Neural crest cell (in vitro differentiated cells): ENCODE measurements around the gene EPB41. TPM values are rescaled to one million over a fixed set of nuclear protein-coding genes. Genes with fewer than 3 reads are reported as not detected.
"Not testable (repeated sequence)": the region's sequence is repeated elsewhere in the genome, so short reads cannot be mapped to it uniquely, and the experiment has no call there.

ENCODE experiments used
- DNase-seq: peaks from one replicate; pipeline ENCODE4 v3.0.0; 2021; ENCODE audit warnings: low read depth, mixed read lengths, low spot score
- H3K27ac Mint-ChIP-seq: one replicate; pipeline ENCODE4 v1.8.0; 2021; ENCODE audit warnings: mild to moderate bottlenecking, mixed read lengths; ENCODE audit not compliant: unreplicated experiment
- H3K27me3 Mint-ChIP-seq: 2 replicates; pipeline ENCODE4 v1.8.0; 2021; ENCODE audit warnings: low read depth, mild to moderate bottlenecking, mixed read lengths
- H3K36me3 Mint-ChIP-seq: 2 replicates; pipeline ENCODE4 v1.8.0; 2021; ENCODE audit warnings: low read depth, mild to moderate bottlenecking, mixed read lengths
- H3K4me1 Mint-ChIP-seq: 2 replicates; pipeline ENCODE4 v1.8.0; 2021; ENCODE audit warnings: mixed read lengths
- H3K4me3 Mint-ChIP-seq: one replicate; pipeline ENCODE4 v1.8.0; 2021; ENCODE audit warnings: mild to moderate bottlenecking, mixed read lengths
- H3K9me3 Mint-ChIP-seq: 2 replicates; pipeline ENCODE4 v1.8.0; 2021; ENCODE audit warnings: mixed read lengths
- CTCF ChIP-seq: fragments of 200-600 bp; sonication (generic); conservative IDR thresholded peaks from 2 replicates; pipeline ENCODE4 v1.5.0; 2021; ENCODE audit warnings: antibody characterized with exemption, mild to moderate bottlenecking
- total RNA-seq: library from RNA; stranded (reverse); gene quantifications from 2 replicates; pipeline ENCODE4 v1.2.1, GENCODE V29; 2021

Gene EPB41
- total RNA-seq, 1 donor from 2014 or later: 108 TPM

- H3K36me3 Mint-ChIP-seq: no peaks in the 10 kb centered on the region
- H3K9me3 Mint-ChIP-seq: no peaks in the 10 kb centered on the region
- H3K27ac Mint-ChIP-seq: no peak overlapping the region
- H3K4me3 Mint-ChIP-seq: no peak overlapping the region
- no peak for DNase-seq
- no peak for TF ChIP-seq CTCF
- no peaks in the 10 kb centered on the region for H3K27me3 Mint-ChIP-seq
- no peaks in the 10 kb centered on the region for H3K4me1 Mint-ChIP-seq
Measured at GRCh38 chr1:29083317-29084195, 169.2 kb downstream of the EPB41 start.

- H3K27me3 Mint-ChIP-seq: no peaks in the 10 kb centered on the region
- no peaks in the 10 kb centered on the region for H3K9me3 Mint-ChIP-seq
- no peaks in the 10 kb centered on the region for H3K36me3 Mint-ChIP-seq
- H3K27ac Mint-ChIP-seq: no peak overlapping the region
- no peak for TF ChIP-seq CTCF
- H3K4me3 Mint-ChIP-seq: no peak overlapping the region
- no peak for DNase-seq
- H3K4me1 Mint-ChIP-seq: no peaks in the 10 kb centered on the region
Measured at GRCh38 chr1:29084196-29084521, 169.8 kb downstream of the EPB41 start.

- Mint-ChIP-seq H3K27me3 (no peaks in the 10 kb centered on the region), H3K4me1 (peaks cover 3% of the 10 kb centered on the region), H3K9me3 (peaks cover 5% of the 10 kb centered on the region), H3K36me3 (peaks cover 25% of the 10 kb centered on the region), H3K4me3 (no peak overlapping the region), H3K27ac (no peak overlapping the region)
- DNase-seq: no peak
- no peak for TF ChIP-seq CTCF
Measured at GRCh38 chr1:29090937-29091618, 176.7 kb downstream of the EPB41 start.

GRCh38 chr1:29092704-29093103 is 178.3 kb downstream of the EPB41 start:
- H3K27ac Mint-ChIP-seq, H3K4me1 Mint-ChIP-seq, H3K27me3 Mint-ChIP-seq, H3K4me3 Mint-ChIP-seq, H3K9me3 Mint-ChIP-seq, DNase-seq: not testable (repeated sequence)
- H3K36me3 Mint-ChIP-seq: peaks cover 27% of the 10 kb centered on the region

GRCh38 chr1:29094433-29094832 is 180.1 kb downstream of the EPB41 start:
- Mint-ChIP-seq H3K27me3 (no peaks in the 10 kb centered on the region), H3K4me3 (no peak overlapping the region), H3K4me1 (peaks cover 9% of the 10 kb centered on the region), H3K36me3 (peaks cover 26% of the 10 kb centered on the region), H3K27ac (no peak overlapping the region), H3K9me3 (peaks cover 5% of the 10 kb centered on the region)
- DNase-seq: no peak
- TF ChIP-seq CTCF: no peak

- H3K4me1 Mint-ChIP-seq: peaks cover 9% of the 10 kb centered on the region
- peaks cover 26% of the 10 kb centered on the region for H3K36me3 Mint-ChIP-seq
- TF ChIP-seq CTCF: no peak
- H3K27ac Mint-ChIP-seq: no peak overlapping the region
- peaks cover 5% of the 10 kb centered on the region for H3K9me3 Mint-ChIP-seq
- no peak for DNase-seq
- H3K4me3 Mint-ChIP-seq: no peak overlapping the region
- H3K27me3 Mint-ChIP-seq: no peaks in the 10 kb centered on the region
Measured at GRCh38 chr1:29094954-29095353, 180.6 kb downstream of the EPB41 start.
